Left lung (tissue), 10 donors: ENCODE measurements around the gene VGLL4. TPM values are rescaled to one million over a fixed set of nuclear protein-coding genes. Genes with fewer than 3 reads are reported as not detected.
"Not testable (repeated sequence)": the region's sequence is repeated elsewhere in the genome, so short reads cannot be mapped to it uniquely, and the experiment has no call there.

ENCODE experiments used
- ATAC-seq: fragments of 200-7000 bp; cut with Tn5 transposase; one replicate; pipeline ENCODE4 v1.9.1; 2020; ENCODE audit warnings: moderate library complexity
- DNase-seq, 4 donors: peaks; one replicate each; pipeline ENCODE4 v3.0.0-alpha.2; 2013 to 2020
- H3K27ac ChIP-seq, 2 donors: fragments of 200-600 bp; sonication (generic) in 1 of 2; one replicate each; pipeline versions ENCODE4 v1.5.0 to v1.8.0; 2020 to 2021
- H3K27me3 ChIP-seq, 2 donors: fragments of 200-600 bp; sonication (generic) in 1 of 2; one replicate each; pipeline versions ENCODE4 v1.5.0 to v1.8.0; 2020 to 2021
- H3K36me3 ChIP-seq, 2 donors: fragments of 200-600 bp; sonication (generic) in 1 of 2; one replicate each; pipeline versions ENCODE4 v1.5.0 to v1.8.0; 2020 to 2021
- H3K4me1 ChIP-seq, 2 donors: fragments of 200-600 bp; one replicate each; pipeline ENCODE4 v1.8.0; 2021
- H3K4me3 ChIP-seq, 2 donors: fragments of 200-600 bp; sonication (generic) in 1 of 2; one replicate each; pipeline versions ENCODE4 v1.5.0 to v1.8.0; 2020 to 2021; ENCODE audit warnings: mild to moderate bottlenecking in 1 of 2
- H3K9me3 ChIP-seq, 2 donors: fragments of 200-600 bp; sonication (generic) in 1 of 2; one replicate each; pipeline versions ENCODE4 v1.5.0 to v1.8.0; 2020 to 2021
- intact Hi-C, 2 donors: fragments of 100-400 bp; cut with DNase I; formaldehyde crosslinking; loops; one replicate each; pipeline versions ENCODE4 v1.11.2 to v1.14.2; 2022
- polyA plus RNA-seq, 6 donors: library from polyadenylated mRNA; unstranded; fragments of 120-200 nt; gene quantifications; one replicate each; pipeline ENCODE4 v1.2.1, GENCODE V29; 2013; ENCODE audit not compliant: insufficient read length in 6 of 6
- total RNA-seq, 2 donors: library from RNA; stranded (reverse); fragmentation: NEBNext Ultra II Directional; extraction: Animal tissue kit (Norgen Biotek cat#: 25700); gene quantifications; one replicate each; pipeline ENCODE4 v1.2.1, GENCODE V29; 2021
- TF ChIP-seq, protein P1 (sequence below), 2 donors: fragments of 200-600 bp; sonication (generic) in 1 of 2; IDR thresholded peaks; one replicate each; pipeline versions ENCODE4 v1.5.0 to v1.8.0; 2021; ENCODE audit warnings: antibody characterized with exemption in 2 of 2
- donor health status: DM: no; HTN: yes; CAD: no.
- donor health status: DM: no; HTN: no; CAD: no.

The VGLL4 gene
- total and polyA plus RNA-seq, 8 donors: 40.2 to 115 (median 106) TPM

- intact Hi-C loops: no loop called here
- H3K27ac ChIP-seq: no peak overlapping the region
- H3K36me3 ChIP-seq: no peaks in the 10 kb centered on the region
- DNase-seq (no peak), ATAC-seq (no peak)
- no peaks in the 10 kb centered on the region for H3K9me3 ChIP-seq
- H3K27me3 ChIP-seq: no peaks in the 10 kb centered on the region
- no peaks in the 10 kb centered on the region for H3K4me1 ChIP-seq
- TF ChIP-seq, protein P1, sequence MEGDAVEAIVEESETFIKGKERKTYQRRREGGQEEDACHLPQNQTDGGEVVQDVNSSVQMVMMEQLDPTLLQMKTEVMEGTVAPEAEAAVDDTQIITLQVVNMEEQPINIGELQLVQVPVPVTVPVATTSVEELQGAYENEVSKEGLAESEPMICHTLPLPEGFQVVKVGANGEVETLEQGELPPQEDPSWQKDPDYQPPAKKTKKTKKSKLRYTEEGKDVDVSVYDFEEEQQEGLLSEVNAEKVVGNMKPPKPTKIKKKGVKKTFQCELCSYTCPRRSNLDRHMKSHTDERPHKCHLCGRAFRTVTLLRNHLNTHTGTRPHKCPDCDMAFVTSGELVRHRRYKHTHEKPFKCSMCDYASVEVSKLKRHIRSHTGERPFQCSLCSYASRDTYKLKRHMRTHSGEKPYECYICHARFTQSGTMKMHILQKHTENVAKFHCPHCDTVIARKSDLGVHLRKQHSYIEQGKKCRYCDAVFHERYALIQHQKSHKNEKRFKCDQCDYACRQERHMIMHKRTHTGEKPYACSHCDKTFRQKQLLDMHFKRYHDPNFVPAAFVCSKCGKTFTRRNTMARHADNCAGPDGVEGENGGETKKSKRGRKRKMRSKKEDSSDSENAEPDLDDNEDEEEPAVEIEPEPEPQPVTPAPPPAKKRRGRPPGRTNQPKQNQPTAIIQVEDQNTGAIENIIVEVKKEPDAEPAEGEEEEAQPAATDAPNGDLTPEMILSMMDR (IDR thresholded peaks at IDR 0.05): no peak
- no peak overlapping the region for H3K4me3 ChIP-seq
Measured at GRCh38 chr3:11529281-11529680, 114.4 kb downstream of the VGLL4 start.

DNA sequence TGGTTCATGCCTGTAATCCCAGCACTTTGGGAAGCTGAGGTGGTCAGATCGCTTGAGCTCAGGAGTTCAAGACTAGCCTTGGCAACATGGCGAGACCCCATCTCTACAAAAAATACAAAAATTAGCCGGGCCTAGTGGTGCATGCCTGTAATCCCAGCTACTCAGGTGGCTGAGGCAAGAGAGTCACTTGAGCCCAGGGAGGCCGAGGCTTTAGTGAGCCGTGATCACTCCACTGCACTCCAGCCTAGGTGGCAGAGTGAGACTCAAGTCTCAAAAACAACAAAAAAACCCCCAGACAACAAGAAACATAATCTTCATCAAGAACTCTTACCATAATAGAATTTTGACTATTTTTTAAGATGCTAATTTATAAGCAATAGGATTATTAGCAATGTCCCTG is 117.6 kb downstream of the VGLL4 start:
- H3K27me3 ChIP-seq, H3K9me3 ChIP-seq, H3K4me1 ChIP-seq, ATAC-seq, H3K27ac ChIP-seq, H3K36me3 ChIP-seq, H3K4me3 ChIP-seq, intact Hi-C loops, DNase-seq: not testable (repeated sequence)

DNA sequence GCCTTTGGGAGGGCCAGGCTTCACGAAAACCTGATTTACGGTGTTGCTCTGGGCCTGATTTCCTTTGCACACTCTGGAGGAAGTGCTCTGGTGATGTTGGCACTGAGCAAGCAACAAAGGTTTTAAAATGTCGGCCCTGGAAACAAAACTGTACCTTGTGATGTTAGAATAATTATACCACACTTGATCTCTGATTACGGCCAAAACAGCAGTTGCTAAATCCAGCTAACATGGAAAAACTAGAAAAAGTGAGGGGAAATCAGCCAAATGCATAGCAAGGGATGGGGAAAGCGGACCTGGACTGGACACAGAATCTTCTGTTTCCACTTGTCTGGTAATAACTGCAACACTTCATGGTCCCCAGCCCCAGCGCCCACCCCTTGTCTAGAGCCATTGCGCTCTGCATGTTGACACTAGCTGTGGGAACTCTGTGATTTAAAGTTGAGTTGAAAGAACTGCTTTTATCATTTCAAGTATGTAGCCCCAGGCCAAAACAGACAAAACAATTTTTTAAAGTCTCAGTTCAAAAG is 120.1 kb downstream of the VGLL4 start:
- TF ChIP-seq, protein P1 (IDR thresholded peaks at IDR 0.05): no peak
- H3K27me3 ChIP-seq: no peaks in the 10 kb centered on the region
- H3K27ac ChIP-seq: peak overlapping the region in 1 of 2 donors; percentile 23
- no peak overlapping the region for H3K4me3 ChIP-seq
- DNase-seq (no peak), ATAC-seq (no peak)
- H3K36me3 ChIP-seq: no peaks in the 10 kb centered on the region
- intact Hi-C loops: no loop called here
- H3K9me3 ChIP-seq: no peaks in the 10 kb centered on the region
- H3K4me1 ChIP-seq: no peaks in the 10 kb centered on the region

GRCh38 chr3:11522953-11523571 is 120.7 kb downstream of the VGLL4 start:
- Histone ChIP-seq H3K27ac (peak overlapping the region in 1 of 2 donors; percentile 23), H3K27me3 (no peaks in the 10 kb centered on the region), H3K4me1 (no peaks in the 10 kb centered on the region), H3K9me3 (no peaks in the 10 kb centered on the region), H3K4me3 (no peak overlapping the region), H3K36me3 (no peaks in the 10 kb centered on the region)
- no peak for ATAC-seq
- DNase-seq: no peak
- TF ChIP-seq, protein P1 (IDR thresholded peaks at IDR 0.05): no peak
- intact Hi-C loops: no loop called here

DNA sequence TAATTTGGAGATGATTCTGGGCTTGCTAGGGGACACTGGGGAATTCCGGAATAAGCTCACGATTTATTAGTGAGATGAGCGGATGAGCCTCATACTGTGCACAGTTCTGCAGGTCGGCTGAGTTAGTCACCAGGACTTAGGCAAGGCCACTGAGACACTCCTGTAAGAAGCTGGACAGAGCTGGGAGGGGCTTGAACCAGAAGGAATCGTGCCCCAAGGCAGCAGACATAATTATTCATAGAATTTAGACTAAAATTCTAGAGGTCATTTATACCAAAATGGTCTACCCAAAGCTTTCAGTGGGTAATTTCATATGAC is 121.4 kb downstream of the VGLL4 start:
- intact Hi-C loops: no loop called here
- ATAC-seq: no peak
- H3K36me3 ChIP-seq: no peaks in the 10 kb centered on the region

More for the DNA sequence above, 121.4 kb downstream of the VGLL4 start:
- H3K9me3 ChIP-seq: no peaks in the 10 kb centered on the region
- TF ChIP-seq, protein P1 (IDR thresholded peaks at IDR 0.05): no peak
- no peak overlapping the region for H3K27ac ChIP-seq
- no peak for DNase-seq
- H3K4me3 ChIP-seq: no peak overlapping the region
- no peaks in the 10 kb centered on the region for H3K27me3 ChIP-seq
- no peaks in the 10 kb centered on the region for H3K4me1 ChIP-seq
